Hematopoietic multipotent progenitor cell treated with erythropoietin and hydrocortisone succinate and interleukin-3 and kit ligand, for 4 days (in vitro differentiated cells): ENCODE data around the gene ADCY9.

Experiments
- DNase-seq: peaks from one replicate; pipeline ENCODE4 v3.0.0-alpha.2; 2015

ADCY9 gene

DNA sequence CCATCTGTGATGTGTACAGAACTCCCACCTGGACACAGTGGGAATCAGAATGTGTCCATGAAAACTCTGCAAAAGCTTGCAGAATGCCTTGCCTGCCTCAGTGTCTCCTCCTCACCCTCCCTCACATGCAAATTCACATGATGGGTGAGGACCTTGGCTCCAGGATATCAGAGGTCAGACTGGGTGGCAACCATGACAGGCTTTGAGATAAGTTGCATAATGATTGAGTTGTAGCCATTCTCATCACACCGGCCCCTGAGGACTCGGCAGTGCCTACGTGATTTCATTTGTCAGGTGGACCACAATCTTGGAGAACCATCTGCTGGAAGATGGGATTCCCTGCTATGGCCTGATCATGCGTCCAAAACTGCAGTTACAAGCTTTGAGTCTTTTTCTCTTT lies 3.9 kb upstream of the ADCY9 start:
- DNase-seq = no peak

- DNase-seq = no peak
These were observed 972 bp upstream of the ADCY9 start for GRCh38 chr16:4117250-4117578.

GRCh38 chr16:4115949-4116318 lies 308 bp downstream of the ADCY9 start:
- DNase-seq = no peak

DNA sequence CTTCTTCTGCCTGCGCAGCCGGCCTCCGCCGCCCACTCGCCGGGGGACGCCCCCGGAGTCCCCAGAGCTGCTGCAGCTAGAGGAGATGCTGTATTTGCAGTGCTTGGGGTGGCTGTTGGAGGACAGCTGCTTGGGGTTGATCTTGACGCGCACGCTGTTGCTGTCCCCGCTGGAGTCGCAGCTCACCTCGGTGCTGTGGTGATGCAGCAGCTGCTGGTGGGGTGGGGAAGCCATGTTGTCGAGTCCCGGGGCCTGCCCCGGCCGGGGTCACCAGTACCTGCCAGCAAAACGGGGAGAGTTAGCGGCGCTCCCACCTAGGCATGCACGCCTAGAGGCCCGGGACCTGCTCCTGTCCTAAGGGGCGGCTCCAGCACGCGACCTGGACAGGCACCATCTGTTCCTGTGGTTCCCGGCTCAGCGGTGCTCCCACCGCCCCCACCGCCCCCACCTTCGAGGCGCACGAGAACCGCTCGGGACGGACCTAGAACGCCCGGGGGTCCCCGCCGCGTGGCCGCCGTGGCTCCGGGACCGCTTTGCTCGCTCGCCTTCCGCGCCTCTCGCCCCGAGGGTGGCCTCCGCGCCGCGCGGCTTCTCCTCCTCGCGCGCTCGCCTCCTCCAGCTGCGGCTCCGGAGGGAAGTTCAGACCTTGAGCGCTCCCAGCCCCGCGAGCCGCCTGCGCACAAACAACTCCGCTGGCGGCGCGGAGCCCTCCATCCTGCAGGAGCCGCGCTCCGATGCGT lies 863 bp downstream of the ADCY9 start:
- DNase-seq = peak; percentile 76

DNA sequence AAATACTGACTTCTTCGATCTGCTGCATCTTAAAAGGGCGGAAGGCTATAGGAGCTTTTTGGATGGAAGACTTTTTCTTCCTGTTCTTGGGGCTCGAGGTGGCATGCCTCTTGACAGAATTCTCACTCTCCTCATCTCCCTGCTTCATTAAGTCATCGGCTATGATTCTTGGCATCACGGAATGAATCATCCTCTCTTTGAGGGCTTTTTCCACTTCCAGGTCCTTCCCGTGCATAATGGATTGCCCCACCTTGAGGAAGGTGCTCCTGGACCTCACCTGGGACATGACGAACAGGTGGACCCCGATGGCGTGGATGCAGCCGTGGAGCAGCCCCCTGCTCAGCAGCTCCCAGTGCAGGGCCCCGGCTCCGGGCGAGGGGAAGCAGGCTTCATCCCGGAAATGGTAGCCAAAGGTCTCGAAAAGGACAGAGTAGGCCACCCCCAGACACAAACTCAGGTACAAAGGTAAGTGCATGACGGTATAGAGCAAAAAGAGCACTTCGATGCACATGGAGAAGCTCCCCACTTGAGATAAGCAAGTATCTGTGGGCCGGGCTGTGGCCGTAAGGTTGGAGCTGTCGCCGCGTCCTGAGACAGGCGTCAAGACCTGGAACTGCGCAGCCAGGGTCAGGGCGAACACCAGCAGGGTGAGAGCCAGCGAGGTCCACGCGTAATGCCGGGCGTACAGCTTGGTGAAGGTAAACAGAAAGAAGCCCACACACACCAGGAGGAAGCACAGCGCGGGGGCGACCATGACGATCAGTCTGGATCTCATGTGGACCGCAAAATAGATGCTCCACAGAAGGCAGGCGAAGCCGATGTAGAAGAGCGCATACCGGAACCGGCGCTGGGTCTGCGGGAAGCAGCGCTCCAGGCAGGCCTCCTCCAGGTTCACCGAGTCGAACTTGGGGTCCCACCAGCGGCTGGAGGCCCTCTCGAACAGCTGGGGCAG lies 1.7 kb downstream of the ADCY9 start:
- no peak for DNase-seq

- no peak for DNase-seq
These were observed 2.6 kb downstream of the ADCY9 start for GRCh38 chr16:4113358-4114256.

DNA sequence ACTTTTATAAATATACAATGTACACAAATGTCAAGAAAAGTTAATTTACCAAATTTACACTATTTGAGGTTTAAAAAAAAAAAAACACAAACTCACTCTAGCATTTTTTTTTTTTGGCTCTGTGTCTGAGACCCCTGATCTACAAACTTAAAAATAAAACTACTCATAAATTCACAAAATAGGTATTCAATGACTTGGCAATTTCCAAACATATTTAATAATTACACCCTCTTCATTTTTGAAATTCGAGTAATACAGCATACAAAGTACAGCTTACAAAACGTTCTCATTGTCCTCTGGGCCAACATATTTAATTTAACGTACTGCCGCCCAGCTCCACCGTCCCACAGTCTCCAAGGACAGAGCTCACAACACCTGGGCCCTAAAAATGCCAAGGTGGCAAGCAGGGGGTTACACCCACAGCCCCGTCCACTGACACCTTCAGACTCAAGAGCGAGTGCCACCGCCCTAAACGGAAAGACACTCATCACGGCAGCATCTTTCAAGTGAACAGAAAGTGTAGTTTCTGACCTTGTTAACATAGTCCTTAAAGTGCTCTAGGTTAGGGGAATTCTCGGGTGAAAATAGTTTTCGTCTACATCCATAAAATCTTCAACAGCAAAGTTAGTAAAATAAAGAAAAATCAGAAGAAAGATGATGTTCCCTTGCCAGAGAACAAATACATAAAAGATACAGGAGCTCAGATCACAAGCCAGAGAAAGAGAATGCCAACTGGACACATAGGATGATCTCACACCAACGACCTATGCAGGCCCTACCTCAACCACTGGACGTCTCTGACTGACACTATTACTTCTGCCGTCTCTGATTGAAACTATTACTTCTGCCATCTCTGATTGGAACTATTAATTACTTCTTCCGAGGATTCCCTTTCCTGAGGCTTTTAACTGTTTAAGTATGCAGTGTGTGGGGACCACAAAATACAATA lies 4.2 kb downstream of the ADCY9 start:
- DNase-seq = no peak

DNA sequence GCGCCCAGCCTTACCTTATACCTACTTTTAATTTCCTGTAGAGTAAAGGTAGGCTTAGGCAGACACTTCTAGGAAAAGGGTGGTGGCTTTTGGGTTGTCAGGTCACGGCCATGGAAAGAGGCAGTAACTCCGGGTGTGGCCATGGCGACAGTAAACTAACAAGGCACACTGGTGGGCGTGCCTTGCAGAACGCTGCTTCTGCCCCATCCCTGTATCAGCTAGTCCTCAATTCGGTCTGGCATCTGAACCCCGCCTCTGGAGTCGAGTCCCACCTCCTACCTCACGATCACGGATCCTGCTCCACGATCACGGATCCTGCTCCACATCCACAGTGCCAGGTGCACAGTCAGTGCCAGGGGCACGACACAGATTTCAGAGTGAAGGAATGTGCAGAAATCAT lies 5.6 kb downstream of the ADCY9 start:
- DNase-seq = no peak

- DNase-seq = no peak
These were observed 6.2 kb downstream of the ADCY9 start for GRCh38 chr16:4110065-4110464.

- no peak for DNase-seq
These were observed 6.9 kb downstream of the ADCY9 start for GRCh38 chr16:4109250-4109736.

- DNase-seq = no peak
These were observed 9.7 kb downstream of the ADCY9 start for GRCh38 chr16:4106516-4106915.

DNA sequence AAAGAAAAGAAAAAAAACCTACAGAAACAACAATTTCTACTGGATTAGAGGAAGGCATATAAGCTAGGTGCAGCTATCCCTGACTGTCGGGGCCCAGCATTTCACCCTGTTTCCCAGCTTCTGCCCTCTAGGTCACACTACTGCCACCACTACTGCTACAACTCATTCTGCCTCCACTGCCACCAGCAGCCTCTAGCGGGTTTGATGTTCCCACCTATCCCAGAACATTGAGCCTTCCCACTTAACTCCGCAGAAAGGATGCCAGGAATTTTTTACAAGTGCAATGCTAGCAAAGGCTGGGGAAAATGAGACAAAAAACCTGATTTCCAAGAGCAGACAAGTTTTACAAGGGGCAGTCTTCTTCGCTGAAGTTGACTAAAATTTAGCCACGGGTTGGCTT lies 10.4 kb downstream of the ADCY9 start:
- DNase-seq = no peak

- no peak for DNase-seq
These were observed 12.5 kb downstream of the ADCY9 start for GRCh38 chr16:4103745-4104144.

- DNase-seq = no peak
These were observed 14.6 kb downstream of the ADCY9 start for GRCh38 chr16:4101421-4102219.

- no peak for DNase-seq
These were observed 17.7 kb downstream of the ADCY9 start for GRCh38 chr16:4098501-4098900.

DNA sequence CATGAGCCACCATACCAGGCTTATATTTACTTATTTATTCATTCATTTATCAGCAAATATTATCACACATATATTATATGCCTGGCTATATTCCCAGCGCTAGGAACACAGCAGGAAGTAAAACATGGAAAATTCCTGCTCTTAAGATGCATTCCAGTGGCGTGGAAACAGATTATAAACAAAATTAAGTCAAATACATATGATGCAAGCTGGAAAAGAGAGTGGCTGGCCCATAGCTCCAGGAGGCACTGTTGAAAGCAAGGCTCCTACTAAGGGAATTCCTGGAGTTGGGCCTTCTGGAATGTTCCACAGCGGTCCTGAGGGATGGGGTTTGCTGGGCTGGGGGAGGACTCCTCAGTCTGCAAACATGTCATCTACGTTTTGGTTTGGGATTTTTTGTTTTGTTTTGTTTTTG lies 18.4 kb downstream of the ADCY9 start:
- DNase-seq = no peak

GRCh38 chr16:4096509-4096908 lies 19.7 kb downstream of the ADCY9 start:
- DNase-seq = no peak

GRCh38 chr16:4094127-4094773 lies 22.0 kb downstream of the ADCY9 start:
- no peak for DNase-seq

GRCh38 chr16:4093495-4094126 lies 22.6 kb downstream of the ADCY9 start:
- no peak for DNase-seq
